Measurements from ENCODE around the gene PISD.
"Not testable (repeated sequence)": the region's sequence is repeated elsewhere in the genome, so short reads cannot be mapped to it uniquely, and the experiment has no call there.

- TF ChIP-seq MAFG (tag; conservative IDR thresholded peaks at IDR 0.05); MYBL2 (IDR thresholded peaks at IDR 0.05; ENCODE audit: low read depth); MYBL2 (CRISPR knock-in tag; IDR thresholded peaks at IDR 0.05; ENCODE audit: borderline replicate concordance); CTCF (IDR thresholded peaks at IDR 0.05 in 2 of 3, conservative IDR thresholded peaks at IDR 0.05 in 1 of 3; ENCODE audit: insufficient read depth in 2 of 3, low read depth in 1 of 3, low read length in 3 of 3); JUN (IDR thresholded peaks at IDR 0.05; ENCODE audit: borderline replicate concordance, low read depth, low read length); JUN (CRISPR knock-in tag; IDR thresholded peaks at IDR 0.05; ENCODE audit: borderline replicate concordance); EP300 (IDR thresholded peaks at IDR 0.05; ENCODE audit: low read length): not testable (repeated sequence)
Observed at GRCh38 chr22:31668849-31669248, 6.8 kb upstream of the PISD start.
